ENCODE measurements around the gene GREM2.

GREM2 gene

DNA sequence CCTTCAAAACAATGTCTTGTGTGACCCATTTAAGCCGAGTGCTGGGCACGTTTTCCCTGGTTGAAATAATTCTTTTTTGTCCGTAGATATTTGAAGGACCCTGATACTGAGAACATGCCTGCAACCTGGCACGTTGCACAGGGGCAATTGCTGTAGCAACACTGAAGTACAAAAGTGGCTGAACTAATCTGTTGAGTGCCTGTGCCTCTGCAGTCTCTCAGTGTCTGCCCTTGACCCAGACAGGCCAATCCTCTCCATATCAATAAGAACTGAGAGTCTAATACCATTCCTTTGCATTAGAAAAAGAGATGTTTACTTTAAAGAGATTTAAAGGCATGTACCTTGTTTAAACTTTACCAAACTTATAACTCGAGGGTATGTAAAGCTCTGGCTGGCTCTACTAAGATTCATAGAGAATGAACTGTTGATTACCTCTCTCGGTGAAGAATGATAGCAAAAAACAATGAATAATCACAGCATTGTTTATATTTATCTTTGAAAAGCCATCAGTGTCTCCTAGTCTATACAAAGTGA, 2.4 kb downstream of the GREM2 start:
- no peak for DNase-seq

DNA sequence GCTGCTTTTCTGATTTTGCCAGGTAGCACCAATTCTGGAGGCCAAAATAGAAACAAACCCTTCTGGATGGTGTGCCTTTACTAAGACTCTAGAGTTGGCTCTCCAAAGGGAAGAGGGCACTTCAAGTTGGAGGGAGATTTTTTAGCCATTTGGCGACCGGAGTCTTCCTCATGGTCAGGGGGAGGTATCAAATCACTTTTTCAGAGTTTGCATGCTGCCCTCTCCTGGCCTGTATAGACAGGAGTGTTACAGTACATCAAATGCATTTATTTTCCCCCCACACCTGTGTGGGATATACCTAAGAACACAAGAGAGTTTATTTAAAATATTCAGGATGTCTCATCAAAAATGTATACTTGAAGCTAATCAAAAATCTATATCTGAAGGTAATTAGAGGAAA, 3.2 kb downstream of the GREM2 start:
- DNase-seq: no peak

DNA sequence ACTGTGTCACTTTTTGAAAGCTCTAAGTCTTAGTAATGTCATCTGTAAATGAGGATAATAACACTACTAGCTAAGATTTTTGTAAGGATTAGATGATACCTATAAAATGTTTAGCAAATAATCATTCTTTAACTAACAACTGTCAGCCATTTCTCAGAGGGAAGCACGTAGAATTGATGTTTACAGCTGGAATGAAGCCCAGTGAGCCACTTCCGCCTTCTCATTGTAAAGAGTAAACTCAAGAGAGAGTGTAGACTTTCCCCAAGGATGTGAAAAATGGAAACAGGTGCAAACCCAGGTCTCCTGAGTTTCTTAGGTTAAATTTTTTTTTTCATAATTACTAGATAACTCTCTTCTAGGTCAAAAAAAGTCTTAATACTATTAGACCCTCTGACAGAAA, 4.9 kb downstream of the GREM2 start:
- no peak for DNase-seq

DNA sequence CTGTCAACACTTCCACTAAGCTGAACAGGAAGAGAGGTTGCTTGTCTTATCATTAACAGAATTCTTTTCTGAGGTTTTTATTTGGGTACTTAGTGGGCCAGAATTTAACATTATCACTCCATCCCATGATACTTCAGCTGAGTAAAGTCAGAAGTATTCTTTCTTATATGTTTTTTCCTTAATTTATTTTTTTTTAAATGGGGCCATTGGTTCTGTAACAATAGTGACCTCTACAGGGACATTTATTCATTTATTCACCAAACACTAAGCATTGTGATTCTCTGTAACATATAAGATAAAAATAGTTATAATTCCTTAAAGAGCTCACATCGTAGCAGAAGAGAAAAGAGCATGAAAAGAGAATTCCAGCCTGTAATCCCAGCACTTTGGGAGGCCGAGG, 9.8 kb downstream of the GREM2 start:
- DNase-seq: no peak

DNA sequence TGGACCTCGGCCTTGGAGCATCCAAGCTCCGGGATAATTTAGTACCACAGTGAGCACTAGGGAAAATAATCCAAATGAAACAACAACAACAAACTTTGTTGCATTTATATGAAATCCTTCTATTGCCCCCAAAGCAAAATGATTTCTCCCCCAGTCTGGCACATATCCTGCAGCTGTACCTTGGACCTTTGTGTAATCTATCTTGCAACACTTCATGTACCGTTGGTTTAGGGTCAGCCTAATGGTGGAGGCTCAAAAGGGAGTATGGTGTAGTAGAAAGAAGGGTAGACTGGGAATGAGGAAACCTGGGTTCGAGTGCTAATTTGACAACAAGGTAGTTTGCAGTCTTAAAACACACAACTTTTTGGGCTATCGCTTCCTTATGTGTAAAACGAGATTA, 12.1 kb downstream of the GREM2 start:
- no peak for DNase-seq

DNA sequence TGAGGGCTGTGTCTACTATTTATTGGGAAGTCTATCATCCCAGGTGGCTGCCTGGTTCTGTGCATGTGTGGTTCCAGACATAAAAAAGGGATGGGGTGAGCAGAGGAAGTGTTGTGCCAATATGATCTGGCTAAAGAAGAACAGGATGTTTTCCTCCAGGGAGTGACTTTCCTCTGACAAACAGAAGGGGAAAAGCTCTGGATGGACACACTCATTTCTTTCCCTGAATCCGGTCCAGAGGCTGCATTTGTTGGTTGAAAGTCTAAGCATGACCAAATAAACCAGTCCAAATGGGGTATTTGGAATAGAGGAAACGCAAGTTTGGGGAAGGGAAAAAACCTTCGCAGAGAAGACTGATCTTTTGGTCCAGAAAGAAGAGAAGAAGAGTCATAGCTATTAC, 12.7 kb downstream of the GREM2 start:
- no peak for DNase-seq

DNA sequence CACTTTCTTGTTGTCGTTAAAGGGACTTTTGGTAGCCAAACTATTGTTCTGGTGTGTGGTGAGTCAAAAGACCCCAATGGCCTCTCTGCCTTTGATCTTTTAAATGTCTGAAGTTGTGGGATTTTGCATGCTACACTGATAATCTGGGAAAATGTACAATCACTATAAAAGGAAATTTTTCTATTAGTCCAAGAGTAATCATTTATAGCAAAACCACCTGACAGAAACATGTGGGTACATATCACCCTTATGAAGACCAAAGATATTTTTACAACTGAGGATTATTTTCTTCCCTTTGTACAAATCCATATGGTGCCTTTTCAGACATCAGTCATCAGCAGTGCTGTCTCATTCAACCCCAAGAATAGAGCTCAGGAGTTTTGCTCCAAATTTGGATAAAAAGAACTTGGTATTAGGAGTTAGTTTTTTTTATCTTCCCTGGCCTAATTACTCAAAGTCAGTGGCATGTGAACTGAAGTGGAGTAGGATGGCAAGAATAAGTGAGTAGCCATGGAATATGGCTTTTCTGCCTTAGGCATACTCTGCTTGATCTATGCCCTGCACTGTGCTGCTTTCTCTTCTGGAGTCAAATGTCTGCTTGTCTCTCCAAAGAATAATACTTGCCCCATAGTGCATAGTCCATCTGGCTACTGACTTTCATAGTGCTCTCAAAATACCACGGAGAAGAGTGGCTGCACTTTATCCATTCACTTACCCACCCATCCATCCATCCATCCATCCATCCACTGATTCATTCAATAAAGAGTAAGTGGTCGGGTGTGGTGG, 13.5 kb downstream of the GREM2 start:
- no peak for DNase-seq

DNA sequence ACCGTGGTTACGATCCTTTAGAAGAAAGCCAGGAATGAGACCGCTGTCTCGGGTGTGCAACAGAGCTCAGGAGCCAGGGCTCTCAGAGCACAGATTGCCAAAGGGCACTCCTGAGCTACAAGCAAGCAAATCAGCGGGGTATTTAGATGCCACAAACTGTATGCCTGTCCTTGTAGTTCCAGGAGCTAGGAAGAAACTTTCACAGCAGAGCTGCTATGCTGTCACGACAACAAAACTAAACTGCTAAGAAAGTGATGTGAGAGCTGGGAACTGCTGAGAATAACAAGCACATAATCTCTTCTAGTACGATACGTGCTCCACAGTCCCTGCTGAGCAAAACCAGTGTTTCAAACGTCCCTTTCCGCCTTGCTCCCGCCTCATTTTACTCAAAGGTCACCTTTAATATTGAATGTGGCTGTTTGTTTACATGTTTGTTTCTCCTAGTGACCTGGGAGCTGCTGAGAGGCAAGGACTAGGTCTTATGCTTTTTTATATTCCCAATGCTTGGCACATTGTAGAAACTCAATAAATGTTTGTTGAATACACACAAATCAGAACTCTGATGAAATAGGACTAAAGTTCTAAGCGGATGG, 14.7 kb downstream of the GREM2 start:
- no peak for DNase-seq

DNA sequence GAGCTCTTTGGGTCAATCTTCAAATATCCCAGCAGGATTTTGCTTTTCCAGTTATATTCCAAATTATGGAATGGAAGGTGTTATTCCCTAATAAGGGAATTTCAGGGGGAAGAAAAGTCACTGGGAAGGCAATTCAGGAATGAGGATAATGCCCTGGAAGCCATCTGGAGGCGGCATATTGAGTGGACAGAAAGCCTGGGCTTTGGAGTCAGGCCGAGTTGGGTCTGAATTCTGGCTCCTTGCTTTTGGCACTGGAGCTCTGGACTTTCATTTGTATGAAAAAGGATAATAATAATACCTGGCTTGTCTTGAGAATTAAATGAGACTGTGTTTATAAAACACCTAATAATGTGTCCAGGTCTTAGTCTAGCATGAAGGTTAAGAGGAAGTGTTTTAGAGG, 16.5 kb downstream of the GREM2 start:
- DNase-seq: no peak

DNA sequence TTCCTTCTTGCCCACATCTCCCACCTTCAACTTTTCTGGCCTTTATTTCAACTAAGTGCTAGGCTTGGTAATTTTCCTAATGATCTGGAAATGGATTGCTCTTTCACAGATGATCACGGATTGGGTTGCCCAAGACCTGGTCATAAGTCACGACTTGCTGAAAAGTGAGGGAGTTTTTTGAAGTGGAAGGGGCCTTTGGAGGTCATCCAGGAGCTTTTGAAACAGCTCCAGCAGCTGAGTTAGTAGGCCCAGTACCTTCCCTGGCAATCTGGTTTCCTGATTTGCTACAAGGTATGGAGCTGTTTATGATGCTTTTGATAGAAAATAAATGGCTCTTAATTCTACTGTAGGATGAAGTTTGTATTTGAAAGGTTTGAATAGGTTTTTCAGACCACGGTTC, 20.4 kb downstream of the GREM2 start:
- no peak for DNase-seq

DNA sequence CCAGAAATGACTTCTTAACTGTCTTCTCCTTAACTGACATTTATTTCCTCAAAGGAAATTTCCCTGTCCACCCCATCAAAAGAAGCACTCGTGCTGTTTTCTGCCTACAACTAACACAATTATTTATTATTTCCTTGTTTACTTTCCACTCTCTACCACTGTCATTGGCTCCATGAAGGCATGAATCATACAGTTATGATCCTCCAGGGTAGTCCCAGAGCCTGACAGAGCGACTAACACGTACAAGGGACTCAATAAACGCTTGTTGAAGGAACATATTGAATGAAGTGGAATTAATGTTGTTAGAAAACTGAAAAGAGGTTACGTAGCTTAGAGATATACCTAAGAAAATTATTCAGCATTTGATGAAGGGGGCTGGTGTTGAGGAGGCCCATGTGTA, 20.9 kb downstream of the GREM2 start:
- no peak for DNase-seq

DNA sequence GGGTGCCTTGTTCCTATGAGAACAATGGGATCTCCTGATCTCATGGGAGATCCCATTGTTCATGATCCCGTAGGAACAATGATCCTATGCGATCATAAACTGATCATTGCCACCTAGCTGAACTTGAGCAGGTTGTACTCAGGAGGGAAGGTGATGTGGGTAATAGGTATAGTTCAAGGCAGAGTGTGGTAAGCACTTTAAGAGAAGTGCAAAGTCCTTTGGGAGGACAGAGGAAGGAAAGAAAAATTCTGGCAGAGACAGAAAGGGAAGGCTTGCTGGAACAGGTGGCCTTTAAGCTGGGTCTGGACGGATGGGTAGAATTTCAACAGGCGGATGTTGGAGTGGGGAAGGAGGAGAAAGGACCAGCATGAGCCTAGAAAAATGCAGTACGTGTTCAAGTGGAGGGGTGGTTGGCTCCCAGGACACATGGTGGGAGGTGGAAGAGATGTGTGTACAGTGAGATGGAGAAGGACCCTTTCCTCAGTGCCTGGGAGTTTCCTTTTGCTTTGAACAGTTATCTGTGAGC, 22.3 kb downstream of the GREM2 start:
- no peak for DNase-seq

DNA sequence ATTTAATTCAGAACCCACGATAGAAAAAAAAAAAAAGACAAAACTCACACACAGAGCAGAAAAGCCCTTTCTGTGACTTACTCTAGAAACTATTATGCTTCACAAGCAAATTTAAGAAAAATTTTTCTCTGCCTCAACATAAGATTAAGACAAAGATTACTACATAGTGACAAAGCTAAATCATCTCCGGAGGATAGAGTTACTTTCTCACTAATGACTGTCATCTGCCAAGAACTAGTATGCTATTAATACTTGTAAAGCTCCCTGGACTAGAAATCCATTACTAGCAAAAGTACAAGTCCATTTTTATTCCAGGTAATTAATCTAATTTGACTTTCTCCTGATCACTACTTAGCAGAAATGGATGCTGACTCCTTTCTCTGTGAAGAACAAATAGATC, 25.9 kb downstream of the GREM2 start:
- DNase-seq: no peak

DNA sequence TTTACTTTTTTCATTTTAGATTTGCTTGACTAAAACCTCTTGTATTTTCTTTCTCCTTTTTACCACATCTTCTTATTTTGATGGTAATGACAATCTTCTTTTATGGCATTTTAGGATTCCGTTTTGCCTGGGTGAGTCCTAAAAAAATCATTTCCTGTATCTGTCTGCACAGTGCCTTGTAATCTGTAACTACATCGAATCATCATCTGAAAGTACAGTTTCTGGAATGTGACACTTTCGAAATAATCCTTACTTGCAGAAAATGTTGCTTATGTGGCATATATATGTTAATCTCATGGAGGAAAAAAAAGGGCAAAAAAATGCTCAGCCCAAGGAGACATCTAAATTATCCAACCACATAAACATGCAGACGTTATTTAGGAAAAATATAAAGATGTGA, 29.0 kb downstream of the GREM2 start:
- no peak for DNase-seq

DNA sequence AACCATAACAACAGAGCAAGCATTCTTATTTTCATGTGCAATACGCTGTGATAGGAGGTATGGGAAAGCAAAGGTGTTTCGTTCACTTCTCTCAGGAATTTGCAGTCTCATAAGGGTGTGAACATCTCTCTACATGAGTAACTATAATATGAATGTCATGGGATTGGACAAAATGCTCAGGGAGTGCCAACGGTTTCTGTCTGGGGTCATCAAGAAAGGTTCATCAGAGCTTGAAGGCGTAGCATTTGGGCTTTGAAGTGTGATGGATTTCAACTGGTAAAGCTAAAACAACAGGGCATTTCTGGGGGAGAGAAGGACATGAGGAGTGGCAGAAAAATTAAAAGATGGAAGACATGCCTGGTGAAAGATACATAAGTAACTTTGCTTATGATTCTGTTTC, 32.4 kb downstream of the GREM2 start:
- no peak for DNase-seq

DNA sequence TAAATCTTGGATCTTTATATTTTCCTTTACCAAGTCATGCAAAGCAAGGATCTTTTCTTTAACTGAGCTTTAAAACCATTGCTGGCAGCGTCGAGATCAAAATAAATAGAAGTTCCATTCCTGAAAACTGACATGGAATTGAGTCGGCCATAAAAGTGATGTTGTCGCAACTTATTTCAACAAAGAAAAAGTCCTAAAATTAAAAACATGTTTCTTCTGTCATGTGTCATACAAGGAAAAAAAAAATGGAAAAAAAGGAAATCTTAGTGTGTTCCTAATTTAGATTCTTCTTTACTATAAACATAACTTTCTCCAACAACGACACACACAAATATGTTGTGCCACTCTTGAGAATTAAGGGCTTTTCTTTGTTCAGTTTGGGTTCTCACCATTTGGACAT, 34.9 kb downstream of the GREM2 start:
- no peak for DNase-seq

DNA sequence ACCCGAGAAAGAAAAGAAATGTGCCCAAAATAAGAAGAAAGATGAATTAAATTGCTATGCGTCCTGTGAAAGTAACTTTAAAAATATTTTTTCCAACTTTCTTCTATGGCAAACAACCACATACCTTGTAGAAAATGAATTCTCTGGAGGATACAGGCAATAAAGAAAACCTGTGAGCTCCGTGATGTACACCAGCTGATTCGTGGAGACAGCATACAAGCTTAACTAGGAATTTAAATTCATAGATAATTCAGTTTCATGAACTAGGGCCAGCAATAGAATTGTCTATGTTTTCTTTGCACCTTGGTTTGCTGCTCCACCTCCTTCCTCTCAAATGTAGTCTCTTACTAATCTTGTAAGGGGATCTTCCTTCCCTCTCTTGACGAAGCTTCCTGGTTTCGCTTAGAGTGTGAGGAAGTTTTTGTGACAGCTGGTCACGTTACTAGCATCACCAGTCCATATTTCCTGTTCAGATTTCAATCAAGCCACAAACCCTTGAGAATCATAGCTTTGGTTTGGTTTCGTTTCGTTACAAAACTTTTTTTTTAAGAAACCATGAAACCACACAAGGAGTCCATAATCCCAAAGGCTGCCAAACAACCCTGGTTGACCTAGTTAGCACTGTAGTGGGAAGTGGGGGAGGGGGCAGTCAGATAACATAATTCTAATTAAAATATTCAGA, 35.8 kb downstream of the GREM2 start:
- DNase-seq: no peak

DNA sequence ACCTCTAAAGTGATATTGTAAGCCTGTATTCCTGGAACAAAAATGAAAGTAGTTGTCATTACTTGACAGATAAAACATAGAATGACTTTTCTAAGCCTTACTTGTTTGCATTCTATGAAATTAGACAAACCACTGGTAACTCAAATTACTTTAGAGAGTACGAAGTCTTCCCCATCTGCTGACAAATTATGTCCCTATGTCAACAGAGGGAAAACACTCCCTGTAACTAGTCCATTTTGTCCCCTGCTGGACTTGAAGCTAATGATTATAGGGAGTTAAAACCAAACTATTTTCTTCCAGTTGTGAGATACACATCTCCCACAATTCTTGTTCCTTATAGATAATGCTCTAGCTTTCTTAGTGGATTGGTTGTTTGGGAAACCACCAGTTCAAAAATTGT, 39.6 kb downstream of the GREM2 start:
- no peak for DNase-seq

DNA sequence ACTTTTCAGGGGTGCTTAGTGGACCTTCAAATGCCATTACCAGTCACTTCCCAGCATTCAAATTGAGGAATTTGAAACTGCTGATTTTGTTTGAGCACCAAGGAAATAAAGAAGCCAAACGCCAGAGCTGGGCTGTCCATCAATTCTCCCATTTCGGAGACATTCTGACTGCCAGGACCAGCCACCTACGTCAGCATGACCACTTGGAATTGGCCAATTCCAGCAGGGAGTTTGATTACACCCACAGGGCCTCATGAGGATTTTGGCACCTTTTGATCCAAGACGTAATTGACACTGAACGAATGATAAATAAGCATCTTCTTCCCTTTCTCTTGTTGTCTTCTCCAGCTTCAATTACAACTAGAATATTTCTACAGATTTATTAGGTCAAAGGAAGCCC, 40.2 kb downstream of the GREM2 start:
- DNase-seq: no peak

DNA sequence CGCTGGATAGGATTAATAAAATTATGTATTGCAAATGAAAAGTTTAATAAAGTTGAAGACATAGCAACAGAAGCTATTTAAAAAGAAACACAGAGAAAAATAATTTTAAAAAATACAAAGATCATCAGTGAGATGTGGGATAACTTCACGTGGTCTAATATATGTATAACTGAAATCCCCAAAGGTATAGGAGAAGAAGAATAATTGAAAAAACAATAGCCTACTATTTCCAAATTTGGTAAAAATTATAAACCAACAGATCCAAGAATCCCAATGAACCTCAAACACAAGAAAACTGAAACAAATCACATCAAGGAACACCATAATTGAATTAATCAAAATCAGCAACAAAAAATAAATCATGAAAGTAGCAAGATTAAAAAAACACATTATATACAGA, 44.9 kb downstream of the GREM2 start:
- no peak for DNase-seq

DNA sequence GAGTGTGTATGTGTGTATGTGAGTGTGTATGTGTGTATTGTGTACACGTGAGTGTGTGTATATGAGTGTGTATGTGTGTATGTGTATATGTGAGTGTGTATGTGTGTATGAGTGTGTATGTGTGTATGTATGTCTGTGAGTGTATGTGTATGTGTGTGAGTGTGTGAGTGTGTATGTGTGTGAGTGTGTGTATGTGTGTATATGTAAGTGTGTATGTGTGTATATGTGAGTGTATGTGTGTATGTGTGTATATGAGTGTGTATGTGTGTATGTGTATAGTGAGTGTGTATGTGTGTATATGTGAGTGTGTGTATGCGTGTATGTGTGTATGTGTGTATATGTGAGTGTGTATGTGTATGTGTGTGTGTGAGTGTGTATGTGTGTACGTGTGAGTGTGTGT, 49.2 kb downstream of the GREM2 start:
- DNase-seq: no peak

DNA sequence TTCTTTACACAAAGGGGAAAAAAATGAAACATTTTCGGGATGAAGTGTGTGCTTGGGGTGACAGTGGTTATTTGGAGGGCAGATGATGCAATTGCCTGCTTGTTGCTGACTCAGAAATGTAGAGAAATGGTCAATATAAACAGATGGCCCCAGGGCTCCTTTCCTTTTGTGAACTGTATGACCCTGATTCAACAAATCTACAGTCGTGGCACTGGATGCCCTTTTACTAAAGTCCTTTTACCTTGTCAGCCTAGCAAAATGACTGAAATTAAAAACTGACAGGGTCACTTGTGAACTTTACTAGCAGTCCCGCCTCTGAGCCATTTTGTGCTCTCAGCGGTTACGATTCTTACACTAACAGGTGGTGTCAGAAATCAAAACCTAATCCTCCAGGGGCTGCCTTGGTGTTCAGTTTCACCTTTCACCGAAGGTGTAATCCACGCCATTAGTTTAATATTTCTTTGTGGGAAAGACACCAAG, 49.8 kb downstream of the GREM2 start:
- no peak for DNase-seq

DNA sequence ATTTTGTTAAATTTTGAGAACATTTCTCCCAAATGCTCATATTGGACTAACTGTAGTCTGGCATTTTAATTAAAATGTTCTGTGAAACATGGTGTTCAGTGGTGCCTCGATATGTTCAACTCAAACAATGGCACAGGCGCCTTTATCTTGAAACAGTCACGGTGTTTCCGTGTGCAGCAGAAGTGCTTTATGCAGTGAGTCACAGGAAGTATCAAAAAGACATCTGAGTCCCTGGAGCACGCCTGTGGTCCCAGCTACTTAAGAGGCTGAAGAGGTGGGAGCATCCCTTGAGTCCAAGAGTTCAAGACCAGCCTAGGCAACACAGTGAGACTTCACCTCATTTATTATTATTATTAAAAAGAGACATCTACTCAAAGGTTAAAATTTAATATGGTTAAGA, 52.2 kb downstream of the GREM2 start:
- DNase-seq: no peak

DNA sequence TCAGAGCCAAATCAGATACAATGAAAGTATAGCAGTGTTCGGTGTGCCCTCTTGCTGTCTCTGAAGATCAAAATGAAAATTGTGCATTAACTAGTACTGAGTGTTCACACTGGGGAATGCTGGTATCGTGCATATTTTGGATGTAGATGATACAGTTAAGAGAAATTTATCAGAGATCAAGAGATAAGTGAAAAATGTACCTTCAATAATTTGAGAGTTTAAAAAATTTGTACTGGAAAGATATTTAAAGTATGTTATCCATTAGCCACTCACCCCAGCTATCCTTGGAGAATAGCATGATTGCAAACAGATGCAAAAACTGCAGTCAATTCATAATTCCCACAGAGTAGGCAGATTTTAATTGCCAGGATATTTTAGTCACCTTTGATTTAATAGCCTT, 56.4 kb downstream of the GREM2 start:
- no peak for DNase-seq

All from NCI-H1105 treated with DMSO at 0.1 percent for 48 hours (cell line).